HepG2 (cell line): ENCODE measurements around the gene OST4. TPM values are rescaled to one million over a fixed set of nuclear protein-coding genes. Genes with fewer than 3 reads are reported as not detected.

Source experiments
- FIP1L1 ChIP-seq: fragments of 200-400 bp; formaldehyde crosslinking; IDR thresholded peaks from 2 replicates; pipeline ENCODE4 v1.6.1; 2018; ENCODE audit warnings: low read depth, mild to moderate bottlenecking, low read length, moderate library complexity, borderline replicate concordance; ENCODE audit not compliant: insufficient read depth
- IRF9 ChIP-seq: sonication (generic); formaldehyde crosslinking; IDR thresholded peaks from 2 replicates; pipeline ENCODE4 v1.8.0; 2022; ENCODE audit warnings: missing genetic modification reagents, mild to moderate bottlenecking, borderline replicate concordance
- LBX2 ChIP-seq: sonication (generic); formaldehyde crosslinking; IDR thresholded peaks from 2 replicates; pipeline ENCODE4 v1.5.0; 2020; ENCODE audit warnings: missing genetic modification reagents, mild to moderate bottlenecking, borderline replicate concordance
- MATR3 ChIP-seq: sonication (generic); formaldehyde crosslinking; IDR thresholded peaks from 2 replicates; pipeline ENCODE4 v1.4.0; 2020; ENCODE audit warnings: missing genetic modification reagents
- MED13 ChIP-seq: sonication (generic); formaldehyde crosslinking; IDR thresholded peaks from 2 replicates; pipeline ENCODE4 v1.5.0; 2020; ENCODE audit warnings: missing genetic modification reagents
- MEIS2 ChIP-seq: sonication (generic); formaldehyde crosslinking; IDR thresholded peaks from 2 replicates; pipeline ENCODE4 v1.9.0; 2021; ENCODE audit warnings: mild to moderate bottlenecking, missing genetic modification reagents
- RBAK ChIP-seq: sonication (generic); formaldehyde crosslinking; IDR thresholded peaks from 2 replicates; pipeline ENCODE4 v1.5.1; 2020; ENCODE audit warnings: mild to moderate bottlenecking, missing genetic modification reagents
- XRCC5 ChIP-seq: fragments of 200-400 bp; formaldehyde crosslinking; optimal IDR thresholded peaks from 2 replicates; pipeline ENCODE3; 2017; ENCODE audit warnings: mild to moderate bottlenecking, low read length
- ZBED4 ChIP-seq: sonication (generic); formaldehyde crosslinking; IDR thresholded peaks from 2 replicates; pipeline ENCODE4 v1.4.0; 2020; ENCODE audit warnings: missing genetic modification reagents, borderline replicate concordance
- ZBTB38 ChIP-seq: sonication (generic); formaldehyde crosslinking; IDR thresholded peaks from 2 replicates; pipeline ENCODE4 v1.5.1; 2020; ENCODE audit warnings: mild to moderate bottlenecking, missing genetic modification reagents
- ZNF562 ChIP-seq: sonication (generic); formaldehyde crosslinking; IDR thresholded peaks from 2 replicates; pipeline ENCODE4 v1.8.0; 2022; ENCODE audit warnings: missing genetic modification reagents, borderline replicate concordance
- polyA plus RNA-seq, 8 experiments: library from polyadenylated mRNA; depleted of rRNA in 3 of 8; stranded (reverse) in 7 of 8; unstranded in 1 of 8; fragments of >200 nt; fragmentation: Illumina TruSeq in 4 of 8; extraction: Trizol in 4 of 8; gene quantifications; 2 replicates each; pipeline versions ENCODE4 v1.2.1 to v1.2.3, GENCODE V29; 2011 to 2016; ENCODE audit warnings: low read depth in 4 of 8, missing spikeins in 1 of 8, mixed read lengths in 1 of 8; ENCODE audit not compliant: insufficient read depth in 1 of 8
- total RNA-seq, 5 experiments: library from RNA; depleted of rRNA; stranded (reverse); fragments of >200 nt; fragmentation: Illumina TruSeq; extraction: Trizol; gene quantifications; 2 replicates each; pipeline ENCODE4 v1.2.3, GENCODE V29; 2016; ENCODE audit warnings: low read depth in 1 of 5
- TF ChIP-seq, protein P1 (sequence below): sonication (generic); formaldehyde crosslinking; IDR thresholded peaks from 2 replicates; pipeline ENCODE4 v1.4.0; 2020; ENCODE audit warnings: mild to moderate bottlenecking, missing genetic modification reagents
- TF ChIP-seq, protein P2 (sequence below): sonication (generic); formaldehyde crosslinking; IDR thresholded peaks from 2 replicates; pipeline ENCODE4 v1.5.1; 2020; ENCODE audit warnings: missing genetic modification reagents, mild to moderate bottlenecking, borderline replicate concordance
- TF ChIP-seq, protein P3 (sequence below): sonication (generic); formaldehyde crosslinking; IDR thresholded peaks from 2 replicates; pipeline ENCODE4 v1.5.1; 2020; ENCODE audit warnings: missing genetic modification reagents, mild to moderate bottlenecking, borderline replicate concordance

Gene OST4
- total and polyA plus RNA-seq, 2 of the 13 experiments (the other 11 are each of a cell fraction or from before 2014, with no cell fraction given), result 498 to 584 TPM

DNA sequence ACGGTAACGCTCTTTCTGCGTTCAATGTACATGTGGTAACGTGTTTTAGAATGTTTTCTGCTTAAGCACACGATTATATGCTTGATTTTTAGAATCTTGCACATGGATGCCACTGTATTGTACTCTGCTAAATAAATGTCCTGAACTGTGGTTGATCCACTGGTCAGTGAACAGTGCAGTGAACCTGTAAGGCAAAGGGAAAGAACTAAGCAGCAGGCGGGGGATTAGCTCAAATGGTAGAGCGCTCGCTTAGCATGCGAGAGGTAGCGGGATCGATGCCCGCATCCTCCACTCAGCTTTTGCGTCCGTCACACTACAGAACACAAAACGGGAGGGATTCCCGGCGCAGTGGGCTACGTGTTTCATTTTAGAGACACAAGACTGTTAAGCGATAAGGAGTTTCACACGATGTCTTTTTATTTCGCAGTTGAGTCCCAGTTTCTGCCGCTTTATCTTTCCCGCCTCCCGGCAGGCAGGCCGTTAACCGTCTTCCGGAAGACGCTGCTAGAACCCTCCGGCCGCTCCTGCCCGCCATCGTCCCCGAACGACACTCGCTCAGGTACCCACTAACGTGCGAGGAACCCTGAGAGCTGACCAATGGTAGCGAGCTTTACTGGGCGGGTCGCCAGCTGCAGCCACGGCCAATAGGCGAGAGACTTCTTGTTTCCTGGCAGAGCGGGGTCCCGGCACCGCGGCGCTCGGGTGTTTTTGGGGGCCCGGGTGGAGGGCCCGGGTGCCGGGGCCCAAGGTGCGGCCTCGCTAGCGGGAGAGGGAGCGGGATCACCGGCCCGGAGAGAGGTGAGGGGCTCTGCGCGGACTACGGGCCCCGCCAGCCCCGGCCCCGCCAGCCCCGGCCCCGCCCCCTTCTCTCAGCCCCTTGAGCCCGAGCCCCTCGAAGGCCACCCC, 20.2 kb downstream of the OST4 start, which contains the start of gene AGBL5 (continued):
- peak; percentile 84 for TF ChIP-seq ZBED4 (CRISPR knock-in tag)
- TF ChIP-seq, protein P1, sequence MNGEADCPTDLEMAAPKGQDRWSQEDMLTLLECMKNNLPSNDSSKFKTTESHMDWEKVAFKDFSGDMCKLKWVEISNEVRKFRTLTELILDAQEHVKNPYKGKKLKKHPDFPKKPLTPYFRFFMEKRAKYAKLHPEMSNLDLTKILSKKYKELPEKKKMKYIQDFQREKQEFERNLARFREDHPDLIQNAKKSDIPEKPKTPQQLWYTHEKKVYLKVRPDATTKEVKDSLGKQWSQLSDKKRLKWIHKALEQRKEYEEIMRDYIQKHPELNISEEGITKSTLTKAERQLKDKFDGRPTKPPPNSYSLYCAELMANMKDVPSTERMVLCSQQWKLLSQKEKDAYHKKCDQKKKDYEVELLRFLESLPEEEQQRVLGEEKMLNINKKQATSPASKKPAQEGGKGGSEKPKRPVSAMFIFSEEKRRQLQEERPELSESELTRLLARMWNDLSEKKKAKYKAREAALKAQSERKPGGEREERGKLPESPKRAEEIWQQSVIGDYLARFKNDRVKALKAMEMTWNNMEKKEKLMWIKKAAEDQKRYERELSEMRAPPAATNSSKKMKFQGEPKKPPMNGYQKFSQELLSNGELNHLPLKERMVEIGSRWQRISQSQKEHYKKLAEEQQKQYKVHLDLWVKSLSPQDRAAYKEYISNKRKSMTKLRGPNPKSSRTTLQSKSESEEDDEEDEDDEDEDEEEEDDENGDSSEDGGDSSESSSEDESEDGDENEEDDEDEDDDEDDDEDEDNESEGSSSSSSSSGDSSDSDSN, result no peak; the same call in 1 of the 2 replicates
- peak; percentile 18 for TF ChIP-seq ZNF562 (CRISPR knock-in tag)
- no peak; the same call in 1 of the 2 replicates for TF ChIP-seq IRF9 (CRISPR knock-in tag)
- peak; percentile 13 for TF ChIP-seq XRCC5
- TF ChIP-seq ZBTB38 (CRISPR knock-in tag), result peak; percentile 77; the same call in 1 of the 2 replicates
- TF ChIP-seq, protein P2, sequence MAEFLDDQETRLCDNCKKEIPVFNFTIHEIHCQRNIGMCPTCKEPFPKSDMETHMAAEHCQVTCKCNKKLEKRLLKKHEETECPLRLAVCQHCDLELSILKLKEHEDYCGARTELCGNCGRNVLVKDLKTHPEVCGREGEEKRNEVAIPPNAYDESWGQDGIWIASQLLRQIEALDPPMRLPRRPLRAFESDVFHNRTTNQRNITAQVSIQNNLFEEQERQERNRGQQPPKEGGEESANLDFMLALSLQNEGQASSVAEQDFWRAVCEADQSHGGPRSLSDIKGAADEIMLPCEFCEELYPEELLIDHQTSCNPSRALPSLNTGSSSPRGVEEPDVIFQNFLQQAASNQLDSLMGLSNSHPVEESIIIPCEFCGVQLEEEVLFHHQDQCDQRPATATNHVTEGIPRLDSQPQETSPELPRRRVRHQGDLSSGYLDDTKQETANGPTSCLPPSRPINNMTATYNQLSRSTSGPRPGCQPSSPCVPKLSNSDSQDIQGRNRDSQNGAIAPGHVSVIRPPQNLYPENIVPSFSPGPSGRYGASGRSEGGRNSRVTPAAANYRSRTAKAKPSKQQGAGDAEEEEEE (CRISPR knock-in tag), result no peak
- no peak for TF ChIP-seq MATR3
- peak; percentile 41; the same call in 1 of the 2 replicates for TF ChIP-seq LBX2
- TF ChIP-seq FIP1L1, result no peak
- TF ChIP-seq, protein P3, sequence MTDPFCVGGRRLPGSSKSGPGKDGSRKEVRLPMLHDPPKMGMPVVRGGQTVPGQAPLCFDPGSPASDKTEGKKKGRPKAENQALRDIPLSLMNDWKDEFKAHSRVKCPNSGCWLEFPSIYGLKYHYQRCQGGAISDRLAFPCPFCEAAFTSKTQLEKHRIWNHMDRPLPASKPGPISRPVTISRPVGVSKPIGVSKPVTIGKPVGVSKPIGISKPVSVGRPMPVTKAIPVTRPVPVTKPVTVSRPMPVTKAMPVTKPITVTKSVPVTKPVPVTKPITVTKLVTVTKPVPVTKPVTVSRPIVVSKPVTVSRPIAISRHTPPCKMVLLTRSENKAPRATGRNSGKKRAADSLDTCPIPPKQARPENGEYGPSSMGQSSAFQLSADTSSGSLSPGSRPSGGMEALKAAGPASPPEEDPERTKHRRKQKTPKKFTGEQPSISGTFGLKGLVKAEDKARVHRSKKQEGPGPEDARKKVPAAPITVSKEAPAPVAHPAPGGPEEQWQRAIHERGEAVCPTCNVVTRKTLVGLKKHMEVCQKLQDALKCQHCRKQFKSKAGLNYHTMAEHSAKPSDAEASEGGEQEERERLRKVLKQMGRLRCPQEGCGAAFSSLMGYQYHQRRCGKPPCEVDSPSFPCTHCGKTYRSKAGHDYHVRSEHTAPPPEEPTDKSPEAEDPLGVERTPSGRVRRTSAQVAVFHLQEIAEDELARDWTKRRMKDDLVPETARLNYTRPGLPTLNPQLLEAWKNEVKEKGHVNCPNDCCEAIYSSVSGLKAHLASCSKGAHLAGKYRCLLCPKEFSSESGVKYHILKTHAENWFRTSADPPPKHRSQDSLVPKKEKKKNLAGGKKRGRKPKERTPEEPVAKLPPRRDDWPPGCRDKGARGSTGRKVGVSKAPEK, result no peak
- TF ChIP-seq MEIS2 (CRISPR knock-in tag), result peak; percentile 96
- peak; percentile 58 for TF ChIP-seq MED13 (CRISPR knock-in tag)
- no peak for TF ChIP-seq RBAK
